Prostate gland (tissue), 2 donors: ENCODE measurements around the gene CCDC88B. TPM values are rescaled to one million over a fixed set of nuclear protein-coding genes. Genes with fewer than 3 reads are reported as not detected.

ENCODE experiments used
- DNase-seq: peaks from one replicate; pipeline ENCODE4 v3.0.0-alpha.2; 2019; ENCODE audit warnings: low spot score
- H3K27ac ChIP-seq, 2 donors: fragments of 200-600 bp; sonication (generic); 2 replicates each; pipeline ENCODE4 v1.5.1; 2017 to 2019
- H3K27me3 ChIP-seq: fragments of 200-600 bp; sonication (generic); replicated peaks from 2 replicates; pipeline ENCODE4 v1.5.1; 2019; ENCODE audit not compliant: insufficient read depth
- H3K36me3 ChIP-seq, 2 donors: fragments of 200-600 bp; sonication (generic); 1 replicate in 1 of 2; 2 replicates in 1 of 2; pipeline versions ENCODE4 v1.5.1 to v1.8.1; 2017 to 2019
- H3K4me1 ChIP-seq: fragments of 200-600 bp; sonication (generic); replicated peaks from 2 replicates; pipeline ENCODE4 v1.5.1; 2019
- H3K4me3 ChIP-seq, 2 donors: fragments of 200-600 bp; sonication (generic); 2 replicates each; pipeline ENCODE4 v1.5.1; 2017 to 2019
- H3K9me3 ChIP-seq: fragments of 200-600 bp; sonication (generic); 2 replicates; pipeline ENCODE4 v1.5.1; 2017
- POLR2A ChIP-seq: fragments of 450-650 bp; IDR thresholded peaks from one replicate; pipeline ENCODE4 v1.6.1; 2016; ENCODE audit warnings: antibody characterized with exemption, mild to moderate bottlenecking
- POLR2AphosphoS5 ChIP-seq: sonication (generic); formaldehyde crosslinking; IDR thresholded peaks from one replicate; pipeline ENCODE4 v1.6.1; 2017; ENCODE audit warnings: antibody characterized with exemption
- WGBS: methylation state at CpG from one replicate; pipeline ENCODE4 v1.1.5; 2018; 5-methylcytosine and 5-hydroxymethylcytosine counted together
- intact Hi-C: fragments of 100-400 bp; cut with DNase I; formaldehyde crosslinking; loops from one replicate; pipeline ENCODE4 v1.14.2; 2022
- total RNA-seq, 2 donors: library from RNA; depleted of rRNA; stranded (reverse); fragments of >200 nt; gene quantifications; one replicate each; pipeline ENCODE4 v1.1.0, GENCODE V29; 2016
- TF ChIP-seq, protein P1 (sequence below), 4 experiments: fragments of 200-600 bp in 2 of 4; fragments of 450-650 bp in 2 of 4; sonication (generic) in 2 of 4; IDR thresholded peaks; 1 replicate in 3 of 4; 2 replicates in 1 of 4; pipeline ENCODE4 v1.5.1; 2016 to 2019; ENCODE audit warnings: antibody characterized with exemption in 4 of 4, mild to moderate bottlenecking in 2 of 4, moderate library complexity in 2 of 4

Gene CCDC88B
- total RNA-seq, 2 donors from 2014 or later, result 3.0 to 10.0 TPM

DNA sequence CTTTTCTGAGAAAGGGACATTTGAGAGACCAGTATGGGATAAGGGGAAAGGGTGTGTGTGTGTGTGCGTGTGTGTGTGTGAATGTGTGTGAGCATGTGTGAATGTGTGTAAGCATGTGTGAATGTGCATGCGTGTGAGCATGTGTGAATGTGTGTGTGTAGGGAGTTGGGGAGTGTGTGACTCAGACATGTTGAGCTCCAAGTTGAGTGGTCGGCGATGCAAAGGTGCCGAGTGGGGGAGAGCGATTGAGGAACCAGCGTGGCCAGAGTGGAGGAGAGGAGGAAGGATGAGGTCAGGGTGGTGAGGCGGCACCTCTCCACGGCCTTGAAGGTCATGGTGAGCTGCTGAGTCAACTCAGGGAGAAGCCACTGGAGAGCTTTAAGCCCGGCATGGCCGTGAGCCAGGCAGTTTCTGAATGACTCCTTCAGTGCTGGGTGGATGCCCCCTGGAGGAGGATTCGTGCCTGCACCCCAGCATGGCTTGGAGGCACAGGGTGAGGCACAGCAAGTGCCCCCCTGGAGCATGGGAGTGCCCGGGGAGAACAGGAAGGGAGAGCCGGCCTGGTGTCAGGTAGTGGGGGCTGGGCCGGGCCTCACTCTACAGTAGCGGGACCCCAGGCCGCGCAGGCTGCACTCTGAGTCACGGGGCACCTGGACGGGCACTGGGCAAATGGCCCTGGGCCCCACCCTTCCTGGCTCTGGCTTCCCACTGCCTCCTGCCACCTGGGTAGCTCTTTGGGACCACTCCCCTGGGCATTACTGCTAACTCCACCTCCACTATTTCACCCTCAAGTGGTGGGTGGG, 8.2 kb upstream of the CCDC88B start:
- H3K36me3 ChIP-seq, result no peaks in the 10 kb centered on the region
- TF ChIP-seq, protein P1, sequence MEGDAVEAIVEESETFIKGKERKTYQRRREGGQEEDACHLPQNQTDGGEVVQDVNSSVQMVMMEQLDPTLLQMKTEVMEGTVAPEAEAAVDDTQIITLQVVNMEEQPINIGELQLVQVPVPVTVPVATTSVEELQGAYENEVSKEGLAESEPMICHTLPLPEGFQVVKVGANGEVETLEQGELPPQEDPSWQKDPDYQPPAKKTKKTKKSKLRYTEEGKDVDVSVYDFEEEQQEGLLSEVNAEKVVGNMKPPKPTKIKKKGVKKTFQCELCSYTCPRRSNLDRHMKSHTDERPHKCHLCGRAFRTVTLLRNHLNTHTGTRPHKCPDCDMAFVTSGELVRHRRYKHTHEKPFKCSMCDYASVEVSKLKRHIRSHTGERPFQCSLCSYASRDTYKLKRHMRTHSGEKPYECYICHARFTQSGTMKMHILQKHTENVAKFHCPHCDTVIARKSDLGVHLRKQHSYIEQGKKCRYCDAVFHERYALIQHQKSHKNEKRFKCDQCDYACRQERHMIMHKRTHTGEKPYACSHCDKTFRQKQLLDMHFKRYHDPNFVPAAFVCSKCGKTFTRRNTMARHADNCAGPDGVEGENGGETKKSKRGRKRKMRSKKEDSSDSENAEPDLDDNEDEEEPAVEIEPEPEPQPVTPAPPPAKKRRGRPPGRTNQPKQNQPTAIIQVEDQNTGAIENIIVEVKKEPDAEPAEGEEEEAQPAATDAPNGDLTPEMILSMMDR (IDR thresholded peaks at IDR 0.05), result peak in 2 of 4 experiments; percentile 44 to 75
- no peak for TF ChIP-seq POLR2A
- peak; percentile 14 for TF ChIP-seq POLR2AphosphoS5
- H3K9me3 ChIP-seq, result no peaks in the 10 kb centered on the region
- H3K4me3 ChIP-seq, result no peak overlapping the region
- peak; percentile 58 for DNase-seq
- peaks cover 2% of the 10 kb centered on the region for H3K4me1 ChIP-seq
- intact Hi-C loops, result no loop called here
- no peak overlapping the region for H3K27ac ChIP-seq
- WGBS, result 44% methylated on average over 17 of the region's 20 CpGs
- no peaks in the 10 kb centered on the region for H3K27me3 ChIP-seq

DNA sequence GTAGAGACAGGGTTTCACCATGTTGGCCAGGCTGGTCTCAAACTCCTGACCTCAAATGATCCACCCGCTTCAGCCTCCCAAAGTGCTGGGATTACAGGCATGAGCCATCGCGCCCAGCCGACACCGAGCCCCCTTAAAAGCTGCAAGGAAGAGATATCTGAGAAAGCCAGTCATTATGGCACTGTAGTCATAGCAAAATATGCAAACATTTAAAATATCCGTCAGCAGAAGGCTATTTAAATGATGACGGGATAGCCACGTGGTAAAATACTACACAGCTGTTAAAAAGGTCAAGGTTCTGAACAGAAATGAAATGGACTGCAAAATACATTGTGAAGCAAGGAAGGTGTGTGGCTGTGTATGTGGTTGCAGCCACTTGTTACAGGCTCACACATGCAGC, 6.4 kb upstream of the CCDC88B start:
- no peak for DNase-seq
- no peaks in the 10 kb centered on the region for H3K27me3 ChIP-seq
- intact Hi-C loops, result no loop called here
- H3K4me1 ChIP-seq, result peaks cover 2% of the 10 kb centered on the region
- H3K9me3 ChIP-seq, result no peaks in the 10 kb centered on the region
- no peaks in the 10 kb centered on the region for H3K36me3 ChIP-seq
- 92% methylated on average over 8 of the region's 8 CpGs for WGBS
- H3K4me3 ChIP-seq, result no peak overlapping the region
- TF ChIP-seq POLR2AphosphoS5, result no peak
- TF ChIP-seq POLR2A, result no peak
- TF ChIP-seq, protein P1 (IDR thresholded peaks at IDR 0.05), result no peak
- no peak overlapping the region for H3K27ac ChIP-seq

DNA sequence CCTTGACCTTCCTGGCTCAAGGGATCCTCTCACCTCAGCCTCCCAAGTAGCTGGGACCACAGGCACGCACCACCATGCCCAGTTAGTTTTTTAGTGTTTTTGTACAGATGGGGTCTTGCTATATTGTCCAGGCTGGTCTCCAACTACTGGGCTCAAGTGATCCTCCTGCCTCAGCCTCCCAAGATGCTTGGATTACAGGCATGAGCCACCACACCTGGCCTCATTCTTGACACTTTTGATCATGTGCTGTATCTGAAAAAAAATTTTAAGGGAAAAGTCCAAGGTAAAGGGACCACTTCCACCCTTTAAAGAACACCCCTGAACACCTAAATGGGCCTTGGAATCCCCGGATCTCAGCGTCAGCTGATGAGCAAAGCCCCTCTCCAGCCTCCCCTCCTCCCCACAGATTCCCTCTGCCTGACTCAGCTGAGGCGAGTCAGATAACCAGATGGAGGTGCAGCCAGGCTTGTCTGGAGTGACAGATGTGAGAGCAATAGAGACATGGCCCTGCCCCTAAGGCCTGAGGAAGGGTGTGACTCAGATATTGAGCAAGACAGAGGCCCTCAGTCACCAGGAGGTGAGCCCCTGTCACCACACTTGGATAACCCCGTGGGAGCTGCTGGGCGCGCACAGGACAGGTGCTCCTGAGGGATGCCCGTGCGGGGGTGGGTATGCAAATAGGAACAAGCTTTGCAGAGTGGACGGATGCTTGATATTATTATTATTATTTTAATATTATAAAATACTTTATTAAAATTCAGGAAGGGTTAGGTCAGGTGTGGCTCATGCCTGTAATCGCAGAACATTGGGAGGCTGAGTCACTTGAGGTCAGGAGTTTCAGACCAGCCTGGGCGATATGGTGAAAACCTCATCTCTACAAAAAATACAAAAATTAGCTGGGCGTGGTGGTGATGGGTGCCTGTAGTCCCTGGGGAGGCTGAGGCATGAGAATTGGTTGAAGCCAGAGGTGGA, 5.0 kb upstream of the CCDC88B start:
- 74% methylated on average over 13 of the region's 13 CpGs for WGBS
- TF ChIP-seq, protein P1 (IDR thresholded peaks at IDR 0.05), result peak in 1 of 4 experiments; percentile 15
- TF ChIP-seq POLR2AphosphoS5, result peak; percentile 10
- TF ChIP-seq POLR2A, result no peak
- Histone ChIP-seq H3K36me3 (no peaks in the 10 kb centered on the region), H3K27me3 (no peaks in the 10 kb centered on the region), H3K4me3 (no peak overlapping the region), H3K9me3 (no peaks in the 10 kb centered on the region), H3K4me1 (no peaks in the 10 kb centered on the region), H3K27ac (no peak overlapping the region)
- DNase-seq, result no peak
- intact Hi-C loops, result no loop called here

DNA sequence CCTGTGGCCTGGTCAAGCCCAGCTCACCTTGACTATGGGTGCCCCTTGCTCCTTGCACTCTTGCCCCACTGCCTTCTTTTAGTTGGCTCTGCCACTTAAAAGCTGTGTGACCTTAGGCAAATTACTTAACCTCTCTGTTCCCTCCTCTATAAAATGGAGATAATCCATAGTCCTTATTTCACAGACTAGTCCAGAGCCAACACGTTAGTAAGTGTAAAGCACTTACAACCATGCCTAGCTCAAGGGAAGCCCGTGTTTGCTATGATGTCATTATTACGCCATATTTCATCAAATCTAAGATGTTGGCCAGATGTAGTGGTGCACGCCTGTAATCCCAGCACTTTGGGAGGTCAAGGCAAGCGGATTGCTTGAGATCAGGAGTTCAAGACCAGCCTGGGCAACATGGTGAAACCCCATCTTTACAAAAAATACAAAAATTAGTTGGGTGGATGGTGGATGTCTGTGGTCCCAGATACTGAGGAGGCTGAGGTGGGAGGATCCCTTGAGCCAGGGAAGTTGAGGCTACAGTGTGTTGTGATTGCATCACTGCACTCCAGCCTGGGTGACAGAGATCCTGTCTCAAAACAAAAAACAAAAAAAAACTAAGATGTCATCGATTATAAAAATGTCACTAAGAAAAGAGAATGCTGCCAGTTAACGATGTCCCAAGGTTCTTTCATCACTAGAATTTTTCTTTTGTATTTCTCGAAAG, 2.3 kb upstream of the CCDC88B start:
- Histone ChIP-seq H3K27me3 (no peaks in the 10 kb centered on the region), H3K4me1 (peaks cover 4% of the 10 kb centered on the region), H3K36me3 (no peaks in the 10 kb centered on the region), H3K27ac (no peak overlapping the region), H3K4me3 (no peak overlapping the region), H3K9me3 (no peaks in the 10 kb centered on the region)
- intact Hi-C loops, result no loop called here
- no peak for DNase-seq
- TF ChIP-seq POLR2AphosphoS5 (no peak), POLR2A (no peak)
- TF ChIP-seq, protein P1 (IDR thresholded peaks at IDR 0.05), result no peak
- WGBS, result 58% methylated on average over 8 of the region's 8 CpGs
